NCI-H446 (cell line): Measurements from ENCODE around the gene SERPINB11.
"Not testable (repeated sequence)": the region's sequence is repeated elsewhere in the genome, so short reads cannot be mapped to it uniquely, and the experiment has no call there.

Experiments
- DNase-seq, 2 experiments: peaks; one replicate each; lab custom pipeline; 2025; lab: John Stamatoyannopoulos, UW

SERPINB11 gene, protein sequence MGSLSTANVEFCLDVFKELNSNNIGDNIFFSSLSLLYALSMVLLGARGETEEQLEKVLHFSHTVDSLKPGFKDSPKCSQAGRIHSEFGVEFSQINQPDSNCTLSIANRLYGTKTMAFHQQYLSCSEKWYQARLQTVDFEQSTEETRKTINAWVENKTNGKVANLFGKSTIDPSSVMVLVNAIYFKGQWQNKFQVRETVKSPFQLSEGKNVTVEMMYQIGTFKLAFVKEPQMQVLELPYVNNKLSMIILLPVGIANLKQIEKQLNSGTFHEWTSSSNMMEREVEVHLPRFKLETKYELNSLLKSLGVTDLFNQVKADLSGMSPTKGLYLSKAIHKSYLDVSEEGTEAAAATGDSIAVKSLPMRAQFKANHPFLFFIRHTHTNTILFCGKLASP

GRCh38 chr18:63702660-63703059 lies at the start of gene SERPINB11:
TSS of gene SERPINB11 (plus strand) at chr18:63702960. CDS start at chr18:63710194, 7,234 bp downstream.
- DNase-seq, result no peak

- DNase-seq, result not testable (repeated sequence)
Measured at GRCh38 chr18:63658920-63659319, 43.8 kb upstream of the SERPINB11 start.

DNA sequence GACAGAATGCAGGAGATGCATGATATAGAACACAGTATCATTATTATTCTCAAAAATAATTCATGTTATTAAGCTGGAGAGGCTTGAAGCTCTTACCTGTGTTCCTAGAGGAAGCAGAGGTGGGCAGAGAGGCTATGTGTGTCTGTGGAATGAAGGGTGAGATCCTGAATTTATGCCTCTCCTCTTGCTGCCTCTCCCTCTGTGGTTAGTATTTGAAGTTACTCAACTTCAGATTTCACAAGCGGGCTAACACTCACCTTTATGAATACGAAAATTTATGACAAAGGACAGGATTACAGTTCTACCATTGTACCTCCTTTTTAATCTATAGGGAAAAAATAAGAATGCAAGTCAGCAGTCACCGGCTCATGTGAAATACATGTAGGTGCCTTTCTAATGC lies 41.0 kb upstream of the SERPINB11 start, which contains the start of gene SERPINB3:
Gene SERPINB3, minus strand, starts transcription at position 144 of the 400 bp plus-strand sequence. CDS start 677 bp downstream, outside the sequence.
- not testable (repeated sequence) for DNase-seq

- DNase-seq, result no peak
Measured at GRCh38 chr18:63664571-63664970, 38.2 kb upstream of the SERPINB11 start.

GRCh38 chr18:63676526-63677323 lies 26.0 kb upstream of the SERPINB11 start:
- DNase-seq, result no peak

DNA sequence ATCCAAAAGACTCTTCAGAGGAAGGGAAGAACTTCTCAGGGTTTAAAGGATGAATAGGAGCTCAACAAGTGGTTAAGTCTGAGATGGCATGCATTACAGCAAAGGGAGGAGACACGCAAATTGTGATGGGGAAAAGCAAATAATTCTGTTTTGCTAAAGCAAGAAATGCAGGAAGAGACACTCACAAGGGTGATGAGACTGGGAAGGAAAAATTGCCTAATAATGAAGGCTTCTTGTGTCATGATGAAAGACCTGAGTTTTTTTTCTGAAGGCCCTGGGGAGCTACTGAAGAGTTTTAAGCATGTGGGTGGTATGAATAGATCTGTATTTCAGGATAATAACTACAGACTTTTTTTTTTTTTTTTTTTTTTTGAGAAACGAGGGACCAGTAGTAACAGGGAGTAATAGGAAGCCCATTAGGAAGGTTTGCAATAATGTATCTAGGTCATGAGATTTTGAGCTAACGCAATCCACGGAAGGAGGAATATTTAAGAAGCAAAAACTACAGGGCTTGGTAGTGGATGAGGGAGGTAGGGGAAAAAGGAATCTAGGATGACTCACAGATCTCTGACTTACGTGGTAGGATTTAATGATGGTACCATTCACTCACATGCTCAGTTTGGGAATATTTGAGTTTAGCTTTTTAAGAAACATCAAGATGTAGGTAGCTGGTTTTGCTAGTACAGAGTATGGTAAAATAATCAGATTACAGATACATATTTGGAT lies 25.1 kb upstream of the SERPINB11 start:
- no peak for DNase-seq

- no peak for DNase-seq
Measured at GRCh38 chr18:63679820-63680606, 22.7 kb upstream of the SERPINB11 start.

- no peak for DNase-seq
Measured at GRCh38 chr18:63681449-63682340, 21.1 kb upstream of the SERPINB11 start.

GRCh38 chr18:63683152-63683551 lies 19.6 kb upstream of the SERPINB11 start:
- DNase-seq, result no peak

DNA sequence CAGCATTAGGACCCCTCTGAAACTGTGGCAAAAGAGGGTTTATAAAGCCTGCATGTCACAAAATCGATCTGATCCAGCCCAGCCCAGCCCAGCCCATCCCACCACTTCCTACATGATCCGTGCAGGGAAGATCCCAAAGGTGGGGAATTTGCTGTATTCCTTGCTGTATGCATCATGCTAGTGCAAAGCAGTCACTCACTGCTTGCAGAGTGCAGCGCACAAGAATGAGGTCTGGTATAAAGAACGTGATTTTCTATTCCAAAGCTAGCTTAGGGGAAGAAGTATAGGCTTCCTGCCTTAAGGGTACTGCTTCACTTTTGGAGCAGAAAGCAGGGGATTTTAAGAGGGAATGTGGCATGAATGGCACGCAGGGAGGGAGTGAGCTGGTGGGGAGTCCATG lies 18.9 kb upstream of the SERPINB11 start:
- DNase-seq, result no peak

GRCh38 chr18:63684718-63685117 lies 18.0 kb upstream of the SERPINB11 start:
- no peak for DNase-seq

GRCh38 chr18:63686871-63687270 lies 15.9 kb upstream of the SERPINB11 start:
- no peak for DNase-seq

GRCh38 chr18:63689064-63689463 lies 13.7 kb upstream of the SERPINB11 start:
- DNase-seq, result no peak

DNA sequence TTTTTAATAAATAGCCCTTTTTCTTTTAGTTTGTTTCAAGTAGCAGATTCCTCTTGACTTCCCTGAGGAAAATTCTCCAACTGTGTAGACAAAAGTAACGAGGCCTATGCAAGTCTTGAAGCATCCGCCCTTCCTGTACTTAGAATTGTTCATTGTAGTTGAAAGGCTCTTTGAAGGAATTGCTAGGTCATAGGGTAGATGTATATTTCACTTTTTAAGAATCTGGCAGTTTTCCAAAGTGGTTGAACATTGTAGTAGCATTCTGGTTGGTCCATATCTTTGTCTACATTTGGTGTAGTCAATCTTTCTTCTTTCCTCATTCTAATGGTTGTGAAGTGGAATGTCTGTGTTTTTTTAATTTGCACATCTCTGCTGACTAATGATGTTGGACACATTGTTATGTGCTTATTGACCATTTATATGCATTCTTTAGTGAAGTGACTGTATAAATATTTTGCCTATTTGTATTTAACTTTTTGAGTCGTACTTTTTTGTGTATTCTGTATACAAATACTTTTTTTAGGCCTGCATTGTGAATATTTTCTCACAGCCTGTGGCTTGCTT lies 5.6 kb upstream of the SERPINB11 start:
- no peak for DNase-seq

- no peak for DNase-seq
Measured at GRCh38 chr18:63700501-63700900, 2.3 kb upstream of the SERPINB11 start.

DNA sequence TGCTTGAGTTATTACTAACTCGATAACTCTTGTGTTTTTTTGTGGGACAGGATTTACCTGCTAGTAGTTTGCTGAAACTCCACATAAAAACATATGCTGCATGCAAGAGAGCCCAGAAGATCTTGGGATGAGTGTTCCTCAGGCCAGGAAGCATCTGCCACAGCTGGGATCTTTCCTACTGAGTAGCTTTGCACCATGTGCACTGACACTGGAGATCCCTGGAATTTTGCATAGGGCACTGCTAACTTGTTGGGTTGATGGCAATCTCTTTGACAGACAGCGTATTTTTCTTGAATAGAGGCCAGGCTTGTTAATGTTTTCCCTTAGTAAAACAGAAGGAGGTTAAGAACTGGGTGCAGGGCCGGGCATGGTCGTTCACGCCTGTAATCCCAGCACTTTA lies 808 bp upstream of the SERPINB11 start:
- DNase-seq, result no peak

DNA sequence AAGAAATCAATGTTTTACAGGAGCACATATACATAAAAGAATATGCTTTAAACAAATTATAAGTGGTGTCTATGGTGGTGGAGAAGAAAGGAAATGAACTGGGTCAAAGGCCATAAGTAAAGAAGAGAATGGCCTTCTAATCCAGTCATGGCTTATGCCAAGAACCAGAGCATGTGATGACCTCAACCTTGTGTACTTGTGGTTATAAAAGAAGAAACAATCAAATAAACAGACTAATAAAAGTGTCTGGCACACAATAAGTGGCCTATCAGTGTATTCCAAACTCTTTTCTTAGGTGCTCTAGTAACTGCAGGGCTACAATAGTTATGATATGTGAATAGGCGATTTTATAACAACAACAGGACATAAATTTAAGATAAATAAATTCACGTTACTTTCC lies 2.6 kb downstream of the SERPINB11 start:
- no peak for DNase-seq

GRCh38 chr18:63707816-63708215 lies 5.1 kb downstream of the SERPINB11 start:
- DNase-seq, result no peak

- no peak for DNase-seq
Measured at GRCh38 chr18:63708650-63709049, 5.9 kb downstream of the SERPINB11 start.
